ENCODE measurements around the gene FBXO22.

FBXO22 gene

GRCh38 chr15:75924576-75924975 lies 20.9 kb downstream of the FBXO22 start:
- peak; percentile 51 for ATAC-seq (ENCODE audit: low read depth)
- Histone ChIP-seq H3K27ac (ENCODE audit: poor library complexity, severe bottlenecking) (no peak overlapping the region), H3K36me3 (ENCODE audit: low read depth) (peaks cover 64% of the 10 kb centered on the region)

DNA sequence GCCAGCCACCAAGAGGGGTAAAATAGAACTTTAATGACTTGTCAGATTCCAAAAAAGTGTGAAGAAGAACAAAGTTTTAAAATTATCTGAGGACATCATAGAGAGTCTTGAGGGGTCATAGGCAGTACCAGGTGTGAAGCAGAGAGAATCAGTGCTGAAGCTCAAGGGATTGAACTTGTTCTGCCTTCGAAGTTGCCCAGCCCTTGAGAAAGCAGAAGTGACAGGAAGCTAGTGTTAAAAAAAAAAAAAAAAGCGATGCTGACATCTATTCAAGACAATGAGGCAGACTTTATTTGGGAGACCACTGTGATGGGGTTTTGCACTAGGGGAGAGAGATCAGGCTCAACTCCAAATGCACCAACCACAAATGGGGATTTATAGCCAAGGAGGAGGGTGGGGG lies 21.8 kb downstream of the FBXO22 start:
- no peak for DNase-seq (ENCODE audit: low spot score)
- Histone ChIP-seq H3K4me3 (ENCODE audit: severe bottlenecking) (no peak overlapping the region), H3K27me3 (ENCODE audit: insufficient read depth, poor library complexity, severe bottlenecking) (no peaks in the 10 kb centered on the region), H3K9me3 (ENCODE audit: severe bottlenecking) (no peaks in the 10 kb centered on the region), H3K27ac (ENCODE audit: poor library complexity, severe bottlenecking) (no peak overlapping the region), H3K4me1 (ENCODE audit: insufficient read depth, poor library complexity, severe bottlenecking) (peaks cover 30% of the 10 kb centered on the region), H3K36me3 (ENCODE audit: low read depth) (peaks cover 64% of the 10 kb centered on the region)
- ATAC-seq (ENCODE audit: low read depth) = no peak
- TF ChIP-seq, protein P1, sequence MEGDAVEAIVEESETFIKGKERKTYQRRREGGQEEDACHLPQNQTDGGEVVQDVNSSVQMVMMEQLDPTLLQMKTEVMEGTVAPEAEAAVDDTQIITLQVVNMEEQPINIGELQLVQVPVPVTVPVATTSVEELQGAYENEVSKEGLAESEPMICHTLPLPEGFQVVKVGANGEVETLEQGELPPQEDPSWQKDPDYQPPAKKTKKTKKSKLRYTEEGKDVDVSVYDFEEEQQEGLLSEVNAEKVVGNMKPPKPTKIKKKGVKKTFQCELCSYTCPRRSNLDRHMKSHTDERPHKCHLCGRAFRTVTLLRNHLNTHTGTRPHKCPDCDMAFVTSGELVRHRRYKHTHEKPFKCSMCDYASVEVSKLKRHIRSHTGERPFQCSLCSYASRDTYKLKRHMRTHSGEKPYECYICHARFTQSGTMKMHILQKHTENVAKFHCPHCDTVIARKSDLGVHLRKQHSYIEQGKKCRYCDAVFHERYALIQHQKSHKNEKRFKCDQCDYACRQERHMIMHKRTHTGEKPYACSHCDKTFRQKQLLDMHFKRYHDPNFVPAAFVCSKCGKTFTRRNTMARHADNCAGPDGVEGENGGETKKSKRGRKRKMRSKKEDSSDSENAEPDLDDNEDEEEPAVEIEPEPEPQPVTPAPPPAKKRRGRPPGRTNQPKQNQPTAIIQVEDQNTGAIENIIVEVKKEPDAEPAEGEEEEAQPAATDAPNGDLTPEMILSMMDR (IDR thresholded peaks at IDR 0.05; ENCODE audit: poor library complexity, severe bottlenecking) = no peak

More at GRCh38 chr15:75924576-75924975, 20.9 kb downstream of the FBXO22 start:
- no peak for DNase-seq (ENCODE audit: low spot score)
- H3K9me3 ChIP-seq (ENCODE audit: severe bottlenecking) = no peaks in the 10 kb centered on the region
- no peak overlapping the region for H3K4me3 ChIP-seq (ENCODE audit: severe bottlenecking)
- TF ChIP-seq, protein P1 (IDR thresholded peaks at IDR 0.05; ENCODE audit: poor library complexity, severe bottlenecking) = no peak
- H3K4me1 ChIP-seq (ENCODE audit: insufficient read depth, poor library complexity, severe bottlenecking) = peaks cover 30% of the 10 kb centered on the region
- no peaks in the 10 kb centered on the region for H3K27me3 ChIP-seq (ENCODE audit: insufficient read depth, poor library complexity, severe bottlenecking)

DNA sequence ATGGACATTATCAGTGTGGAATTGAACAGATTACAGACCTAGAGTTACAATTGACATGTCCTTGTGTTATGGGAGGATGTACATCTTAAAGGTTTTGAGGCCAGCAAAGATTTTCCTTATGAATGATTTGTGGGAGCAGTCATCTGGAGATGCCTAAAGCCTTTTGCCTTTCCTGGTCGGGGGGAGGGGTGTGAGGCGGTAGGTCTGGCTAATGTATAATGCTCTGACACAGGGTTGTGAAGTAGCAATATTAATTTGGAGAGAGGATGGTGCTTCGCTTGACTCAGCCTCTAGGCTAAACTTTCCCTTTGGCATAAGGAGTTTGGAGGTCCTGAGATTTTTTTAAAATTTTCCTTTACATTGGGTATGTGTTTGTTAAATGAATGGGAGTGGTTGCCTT lies 23.3 kb downstream of the FBXO22 start:
- TF ChIP-seq, protein P1 (IDR thresholded peaks at IDR 0.05; ENCODE audit: poor library complexity, severe bottlenecking) = no peak
- H3K27ac ChIP-seq (ENCODE audit: poor library complexity, severe bottlenecking) = no peak overlapping the region
- H3K9me3 ChIP-seq (ENCODE audit: severe bottlenecking) = no peaks in the 10 kb centered on the region
- no peak overlapping the region for H3K4me3 ChIP-seq (ENCODE audit: severe bottlenecking)
- H3K4me1 ChIP-seq (ENCODE audit: insufficient read depth, poor library complexity, severe bottlenecking) = peaks cover 26% of the 10 kb centered on the region
- H3K27me3 ChIP-seq (ENCODE audit: insufficient read depth, poor library complexity, severe bottlenecking) = no peaks in the 10 kb centered on the region
- no peak for DNase-seq (ENCODE audit: low spot score)
- H3K36me3 ChIP-seq (ENCODE audit: low read depth) = peaks cover 67% of the 10 kb centered on the region
- ATAC-seq (ENCODE audit: low read depth) = no peak

DNA sequence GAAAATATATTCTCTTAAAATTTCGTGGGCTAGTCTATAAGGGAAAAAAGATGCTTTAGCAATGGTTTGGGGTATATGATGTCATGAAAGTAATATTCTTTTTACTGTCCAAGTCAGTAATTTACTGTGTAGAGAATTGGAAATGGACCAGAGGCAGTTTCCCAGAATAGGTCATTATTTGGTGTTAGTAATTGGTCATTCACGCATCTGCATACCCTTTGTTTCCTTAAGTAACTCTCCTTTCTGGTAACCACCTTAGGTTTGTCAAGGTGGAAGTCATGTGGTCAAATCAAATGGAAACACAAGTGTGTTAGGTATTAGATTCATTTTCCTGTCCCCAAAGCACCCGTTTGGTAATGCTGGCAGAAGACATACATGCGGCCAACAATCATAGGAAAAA lies 23.9 kb downstream of the FBXO22 start:
- no peak overlapping the region for H3K27ac ChIP-seq (ENCODE audit: poor library complexity, severe bottlenecking)
- H3K36me3 ChIP-seq (ENCODE audit: low read depth) = peaks cover 73% of the 10 kb centered on the region
- TF ChIP-seq, protein P1 (IDR thresholded peaks at IDR 0.05; ENCODE audit: poor library complexity, severe bottlenecking) = no peak
- H3K27me3 ChIP-seq (ENCODE audit: insufficient read depth, poor library complexity, severe bottlenecking) = no peaks in the 10 kb centered on the region
- DNase-seq (ENCODE audit: low spot score) (no peak), ATAC-seq (ENCODE audit: low read depth) (no peak)
- no peak overlapping the region for H3K4me3 ChIP-seq (ENCODE audit: severe bottlenecking)
- H3K9me3 ChIP-seq (ENCODE audit: severe bottlenecking) = no peaks in the 10 kb centered on the region
- H3K4me1 ChIP-seq (ENCODE audit: insufficient read depth, poor library complexity, severe bottlenecking) = peaks cover 19% of the 10 kb centered on the region

DNA sequence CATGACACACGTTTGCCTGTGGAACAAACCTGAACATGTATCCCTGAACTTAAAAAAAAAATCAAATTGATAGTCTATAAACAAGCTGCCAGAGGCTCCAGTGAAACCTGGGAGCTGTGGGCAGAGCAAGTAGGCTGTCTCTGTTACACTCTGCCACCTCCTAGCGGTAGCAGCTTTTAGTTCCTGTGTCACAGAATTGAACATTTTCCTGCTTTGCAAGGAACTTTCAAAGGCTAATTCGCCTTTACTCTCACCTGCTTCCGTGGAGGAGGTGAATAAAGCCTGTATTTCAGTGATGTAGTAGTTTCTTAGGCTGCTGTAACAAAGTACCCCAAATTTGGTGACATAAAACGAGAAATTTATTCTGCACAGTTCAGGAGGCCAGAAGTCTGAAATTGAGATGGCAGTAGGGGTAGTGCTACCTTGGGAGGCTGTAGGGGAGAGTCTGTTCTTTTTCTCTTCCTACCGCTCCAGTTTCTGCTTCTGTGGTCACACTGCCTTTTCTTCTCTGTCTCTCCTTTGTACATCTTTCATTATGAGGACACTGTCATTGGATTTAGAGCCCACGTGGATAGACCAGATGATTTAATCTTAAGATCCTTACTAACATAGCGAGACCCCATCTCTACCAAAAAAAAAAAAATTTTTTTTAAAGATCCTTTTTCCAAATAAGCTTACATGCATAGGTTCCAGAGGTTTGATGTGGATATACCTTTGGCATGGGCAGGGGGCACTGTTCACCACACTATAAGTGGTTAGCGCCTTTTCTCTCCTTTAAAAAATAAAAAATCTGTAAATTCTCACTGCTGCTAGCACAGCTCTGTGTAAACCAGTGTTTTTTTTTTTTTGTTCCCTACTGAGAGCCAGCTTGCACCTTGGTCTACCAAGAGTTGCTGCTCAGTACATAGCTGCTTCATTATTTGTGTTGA lies 25.3 kb downstream of the FBXO22 start:
- ATAC-seq (ENCODE audit: low read depth) = peak; percentile 54; the same call in 2 of the 3 replicates
- DNase-seq (ENCODE audit: low spot score) = no peak
- H3K36me3 ChIP-seq (ENCODE audit: low read depth) = peaks cover 75% of the 10 kb centered on the region

More for the DNA sequence above, 25.3 kb downstream of the FBXO22 start:
- TF ChIP-seq, protein P1 (IDR thresholded peaks at IDR 0.05; ENCODE audit: poor library complexity, severe bottlenecking) = peak; percentile 56
- Histone ChIP-seq H3K27me3 (ENCODE audit: insufficient read depth, poor library complexity, severe bottlenecking) (no peaks in the 10 kb centered on the region), H3K4me3 (ENCODE audit: severe bottlenecking) (no peak overlapping the region), H3K9me3 (ENCODE audit: severe bottlenecking) (no peaks in the 10 kb centered on the region), H3K4me1 (ENCODE audit: insufficient read depth, poor library complexity, severe bottlenecking) (peaks cover 12% of the 10 kb centered on the region), H3K27ac (ENCODE audit: poor library complexity, severe bottlenecking) (no peak overlapping the region)

All from RWPE2 (cell line).